Astrocyte of the spinal cord (primary cell): Measurements from ENCODE around the gene CASS4.

ENCODE experiments used
- DNase-seq: peaks from one replicate; pipeline ENCODE4 v3.0.0; 2011; ENCODE audit warnings: low read depth, low spot score
- H3K4me3 ChIP-seq: 2 replicates; pipeline ENCODE4 v1.5.1; 2011; ENCODE audit warnings: low read depth, mild to moderate bottlenecking, low read length, moderate library complexity
- in situ Hi-C: cut with HindIII; loops from 2 replicates; pipeline ENCODE4 v1.10.0; 2017; ENCODE audit warnings: low sequenced_read_pairs
- TF ChIP-seq, protein P1 (sequence below): IDR thresholded peaks from 2 replicates; pipeline ENCODE4 v1.5.1; 2012; ENCODE audit warnings: low read depth, mild to moderate bottlenecking, low read length, inconsistent platforms

Gene CASS4

DNA sequence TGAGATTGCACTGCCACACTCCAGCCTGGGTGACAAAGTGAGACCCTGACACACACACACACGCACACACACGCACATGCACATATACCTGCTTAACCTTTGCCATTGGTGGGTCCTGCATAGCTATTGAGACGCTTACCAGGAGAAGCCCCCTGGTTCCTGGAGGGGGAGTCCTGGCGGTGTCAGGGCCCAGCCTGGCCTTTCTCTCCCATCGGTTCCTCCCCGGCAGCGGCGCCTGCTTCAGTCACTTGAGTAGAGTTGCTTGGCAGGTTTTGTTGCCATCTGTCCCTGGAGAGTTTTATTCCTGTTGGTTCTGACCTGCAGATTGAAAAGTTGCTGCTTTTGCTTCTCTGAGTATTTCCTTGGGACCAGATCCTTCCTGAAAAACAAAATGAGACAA lies 91.9 kb downstream of the CASS4 start:
- H3K4me3 ChIP-seq: no peak overlapping the region
- no peak for DNase-seq
- TF ChIP-seq, protein P1, sequence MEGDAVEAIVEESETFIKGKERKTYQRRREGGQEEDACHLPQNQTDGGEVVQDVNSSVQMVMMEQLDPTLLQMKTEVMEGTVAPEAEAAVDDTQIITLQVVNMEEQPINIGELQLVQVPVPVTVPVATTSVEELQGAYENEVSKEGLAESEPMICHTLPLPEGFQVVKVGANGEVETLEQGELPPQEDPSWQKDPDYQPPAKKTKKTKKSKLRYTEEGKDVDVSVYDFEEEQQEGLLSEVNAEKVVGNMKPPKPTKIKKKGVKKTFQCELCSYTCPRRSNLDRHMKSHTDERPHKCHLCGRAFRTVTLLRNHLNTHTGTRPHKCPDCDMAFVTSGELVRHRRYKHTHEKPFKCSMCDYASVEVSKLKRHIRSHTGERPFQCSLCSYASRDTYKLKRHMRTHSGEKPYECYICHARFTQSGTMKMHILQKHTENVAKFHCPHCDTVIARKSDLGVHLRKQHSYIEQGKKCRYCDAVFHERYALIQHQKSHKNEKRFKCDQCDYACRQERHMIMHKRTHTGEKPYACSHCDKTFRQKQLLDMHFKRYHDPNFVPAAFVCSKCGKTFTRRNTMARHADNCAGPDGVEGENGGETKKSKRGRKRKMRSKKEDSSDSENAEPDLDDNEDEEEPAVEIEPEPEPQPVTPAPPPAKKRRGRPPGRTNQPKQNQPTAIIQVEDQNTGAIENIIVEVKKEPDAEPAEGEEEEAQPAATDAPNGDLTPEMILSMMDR: no peak
- in situ Hi-C loops: no loop called here

DNA sequence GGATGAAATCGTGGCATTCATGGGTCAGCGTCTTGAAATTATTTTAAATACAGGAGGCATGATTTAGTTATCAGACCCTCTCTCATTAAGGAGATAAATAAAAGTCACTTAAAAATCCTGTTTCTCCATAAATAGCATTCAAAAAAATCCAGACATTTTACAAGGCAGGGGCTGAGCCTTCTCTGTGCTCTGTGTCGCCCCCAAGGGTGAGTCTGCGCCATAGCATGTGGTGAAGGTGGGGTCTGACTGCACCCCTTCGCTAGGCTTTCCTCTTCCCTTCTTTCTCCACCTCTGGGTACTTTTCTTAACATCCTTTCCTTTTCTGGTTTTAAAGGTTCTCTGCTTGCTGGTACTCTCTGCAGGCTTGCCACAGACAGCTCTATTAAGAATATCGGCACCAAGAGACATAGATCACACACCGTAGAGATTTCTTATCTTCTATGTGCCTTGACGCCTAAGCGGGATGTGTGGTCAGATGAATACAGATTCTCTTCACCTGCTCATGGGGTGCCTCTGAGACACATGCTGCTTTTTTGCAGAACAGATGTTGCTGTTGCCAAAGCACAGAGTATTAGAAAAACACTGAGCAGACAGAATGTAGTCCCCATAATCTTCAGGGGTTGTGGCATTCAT lies 92.4 kb downstream of the CASS4 start:
- in situ Hi-C loops: no loop called here
- TF ChIP-seq, protein P1: peak; percentile 74
- no peak for DNase-seq
- no peak overlapping the region for H3K4me3 ChIP-seq

DNA sequence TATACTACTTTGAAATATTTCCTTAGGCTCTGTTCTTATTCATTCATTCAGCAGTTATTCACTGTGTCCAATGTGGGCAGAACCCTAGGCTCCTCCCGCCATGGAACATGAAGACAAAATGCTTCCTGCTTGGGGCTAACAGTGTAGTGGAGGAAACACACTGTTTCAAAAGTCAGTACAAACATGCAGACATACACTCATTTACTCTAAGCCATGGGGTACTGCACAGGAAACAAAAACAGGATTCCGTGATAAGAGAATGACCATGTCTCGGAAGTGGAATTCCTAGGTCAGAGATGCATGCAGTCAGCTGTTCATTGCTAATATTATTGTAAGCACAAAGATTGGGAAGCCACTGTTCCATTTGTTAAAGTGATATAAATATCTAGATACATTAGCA lies 94.0 kb downstream of the CASS4 start:
- in situ Hi-C loops: no loop called here
- no peak for DNase-seq
- no peak overlapping the region for H3K4me3 ChIP-seq
- TF ChIP-seq, protein P1: no peak
